DOHH2 (cell line): ENCODE data around the gene KCNQ1.

Source experiments
- CTCF ChIP-seq: fragments of 200-600 bp; sonication (generic); IDR thresholded peaks from one replicate; pipeline ENCODE4 v1.5.1; 2014; ENCODE audit warnings: antibody characterized with exemption, mild to moderate bottlenecking, low read depth, low read length; ENCODE audit not compliant: poor library complexity, severe bottlenecking
- EZH2phosphoT487 ChIP-seq: fragments of 200-600 bp; sonication (generic); IDR thresholded peaks from 2 replicates; pipeline ENCODE4 v1.6.1; 2017; ENCODE audit warnings: borderline replicate concordance, mild to moderate bottlenecking, antibody characterized with exemption, low read length, moderate library complexity, mixed read lengths

- TF ChIP-seq CTCF (no peak), EZH2phosphoT487 (no peak)
Measured at GRCh38 chr11:2798951-2799761, 354.3 kb downstream of the KCNQ1 start.
